Cardiac fibroblast (primary cell): ENCODE measurements around the gene THOC7.
A peak's percentile ranks its signal among the peaks of the same experiment; 100 is the strongest.

Experiments used
- DNase-seq, 2 donors: peaks; one replicate each; pipeline versions ENCODE4 v3.0.0 to v3.0.0-alpha.2; 2010; ENCODE audit warnings: low read depth in 2 of 2
- H3K4me3 ChIP-seq, 2 donors: replicated peaks in 1 of 2; 1 replicate in 1 of 2; 2 replicates in 1 of 2; pipeline ENCODE4 v1.5.1; 2011; ENCODE audit warnings: low read depth in 2 of 2, low read length in 2 of 2, mild to moderate bottlenecking in 2 of 2, moderate library complexity in 1 of 2
- CTCF ChIP-seq: IDR thresholded peaks from one replicate; pipeline ENCODE4 v1.5.1; 2011; ENCODE audit warnings: low read depth, mild to moderate bottlenecking, low read length, inconsistent platforms

Gene THOC7

GRCh38 chr3:63896332-63897030 is 32.9 kb upstream of the THOC7 start:
- TF ChIP-seq CTCF, result no peak
- no peak for DNase-seq

GRCh38 chr3:63895422-63896189 is 32.0 kb upstream of the THOC7 start:
- no peak overlapping the region for H3K4me3 ChIP-seq
- no peak for TF ChIP-seq CTCF
- no peak for DNase-seq

More at GRCh38 chr3:63896332-63897030, 32.9 kb upstream of the THOC7 start:
- no peak overlapping the region for H3K4me3 ChIP-seq

GRCh38 chr3:63892773-63893352 is 29.3 kb upstream of the THOC7 start:
- no peak for DNase-seq
- no peak overlapping the region for H3K4me3 ChIP-seq
- no peak for TF ChIP-seq CTCF

GRCh38 chr3:63891518-63891917 is 27.9 kb upstream of the THOC7 start:
- no peak for TF ChIP-seq CTCF
- no peak overlapping the region for H3K4me3 ChIP-seq
- no peak for DNase-seq

- no peak for TF ChIP-seq CTCF
Observed at GRCh38 chr3:63886858-63887257, 23.3 kb upstream of the THOC7 start.

GRCh38 chr3:63880653-63881052 is 17.0 kb upstream of the THOC7 start:
- TF ChIP-seq CTCF, result no peak
- no peak for DNase-seq
- H3K4me3 ChIP-seq, result no peak overlapping the region

More at GRCh38 chr3:63886858-63887257, 23.3 kb upstream of the THOC7 start:
- DNase-seq, result peak; percentile 18
- H3K4me3 ChIP-seq, result no peak overlapping the region
